A673 (cell line): ENCODE measurements around the gene GDF10.

Experiments
- CTCF ChIP-seq: fragments of 300-800, 200-600 bp; sonication (generic); conservative IDR thresholded peaks from 2 replicates; pipeline ENCODE4 v1.5.1; 2017; ENCODE audit warnings: low read depth, mild to moderate bottlenecking, antibody characterized with exemption, low read length, moderate library complexity, mixed read lengths
- EZH2 ChIP-seq: fragments of 200-600 bp; sonication (generic); IDR thresholded peaks from 2 replicates; pipeline ENCODE4 v1.6.1; 2017; ENCODE audit warnings: borderline replicate concordance, low read depth, mild to moderate bottlenecking, mixed read lengths, antibody characterized with exemption, low read length; ENCODE audit not compliant: poor library complexity, severe bottlenecking

DNA sequence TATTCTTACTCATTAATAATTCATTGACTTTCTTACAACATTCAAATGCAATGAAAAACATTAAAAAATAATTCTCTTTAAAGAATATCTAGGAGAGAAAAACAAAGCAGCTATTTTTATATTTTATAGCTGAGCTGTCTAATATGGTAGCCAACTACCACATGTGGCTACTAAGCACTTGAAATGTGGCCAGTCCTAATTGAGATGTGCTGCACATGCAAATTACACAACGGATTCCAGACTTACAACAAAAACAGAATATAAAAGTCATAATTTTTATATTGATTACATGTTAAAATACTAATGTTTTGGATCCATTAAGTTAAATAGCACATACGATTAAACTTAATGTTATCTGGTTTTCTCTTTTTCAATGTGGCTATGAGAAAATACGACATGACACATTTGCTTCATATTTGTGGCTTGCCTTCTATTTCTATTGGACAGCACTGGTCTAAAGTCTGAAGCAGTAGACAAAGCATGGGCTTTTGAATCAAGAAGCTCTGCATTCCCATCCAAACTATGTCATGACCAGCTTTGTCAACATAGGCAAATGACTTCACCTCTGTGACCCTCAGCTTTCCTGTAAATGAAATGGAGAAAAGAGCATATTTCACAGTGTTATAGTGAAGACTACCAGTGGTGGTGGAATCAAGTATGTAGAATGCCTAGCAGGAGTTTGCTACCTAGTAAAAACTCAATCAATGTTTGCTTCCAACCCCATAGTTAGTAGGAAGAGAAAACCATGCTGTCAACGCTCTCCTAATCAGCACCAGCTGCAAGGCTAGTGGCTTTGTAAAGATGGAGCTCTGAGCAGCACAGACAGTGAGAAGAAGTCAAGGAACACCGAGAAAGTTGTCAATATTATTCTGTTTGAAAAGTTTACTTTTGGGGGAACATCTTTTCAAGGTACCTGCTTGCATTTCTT, 37.1 kb upstream of the GDF10 start:
- TF ChIP-seq EZH2 (no peak), CTCF (no peak)
